ENCODE results near the gene RPS16.

DNA sequence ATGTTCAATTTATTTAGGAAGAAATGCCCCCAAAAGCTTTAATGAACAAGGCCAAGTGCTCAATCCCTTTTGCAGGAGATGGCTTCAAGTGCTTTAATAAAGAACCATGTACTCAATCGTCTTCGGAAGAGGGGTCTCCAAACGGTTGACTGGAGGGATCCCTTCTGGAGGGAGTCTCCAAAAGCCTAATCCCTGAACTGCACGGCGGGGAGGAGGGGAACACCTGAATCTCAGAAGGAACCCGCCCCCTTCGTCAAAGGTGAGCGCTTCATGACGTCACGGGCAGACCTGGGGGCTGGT lies 45.3 kb downstream of the RPS16 start:
- TF ChIP-seq, protein P1, sequence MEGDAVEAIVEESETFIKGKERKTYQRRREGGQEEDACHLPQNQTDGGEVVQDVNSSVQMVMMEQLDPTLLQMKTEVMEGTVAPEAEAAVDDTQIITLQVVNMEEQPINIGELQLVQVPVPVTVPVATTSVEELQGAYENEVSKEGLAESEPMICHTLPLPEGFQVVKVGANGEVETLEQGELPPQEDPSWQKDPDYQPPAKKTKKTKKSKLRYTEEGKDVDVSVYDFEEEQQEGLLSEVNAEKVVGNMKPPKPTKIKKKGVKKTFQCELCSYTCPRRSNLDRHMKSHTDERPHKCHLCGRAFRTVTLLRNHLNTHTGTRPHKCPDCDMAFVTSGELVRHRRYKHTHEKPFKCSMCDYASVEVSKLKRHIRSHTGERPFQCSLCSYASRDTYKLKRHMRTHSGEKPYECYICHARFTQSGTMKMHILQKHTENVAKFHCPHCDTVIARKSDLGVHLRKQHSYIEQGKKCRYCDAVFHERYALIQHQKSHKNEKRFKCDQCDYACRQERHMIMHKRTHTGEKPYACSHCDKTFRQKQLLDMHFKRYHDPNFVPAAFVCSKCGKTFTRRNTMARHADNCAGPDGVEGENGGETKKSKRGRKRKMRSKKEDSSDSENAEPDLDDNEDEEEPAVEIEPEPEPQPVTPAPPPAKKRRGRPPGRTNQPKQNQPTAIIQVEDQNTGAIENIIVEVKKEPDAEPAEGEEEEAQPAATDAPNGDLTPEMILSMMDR (IDR thresholded peaks at IDR 0.05): no peak
- no peak for TF ChIP-seq ZFX (IDR thresholded peaks at IDR 0.05; ENCODE audit: borderline replicate concordance)
